Neural cell (in vitro differentiated cells): ENCODE results near the gene PAN3.

Experiments used
- EP300 ChIP-seq: fragments of 450-650 bp; conservative IDR thresholded peaks from 2 replicates; pipeline ENCODE4 v1.6.1; 2014; ENCODE audit warnings: antibody characterized with exemption, mild to moderate bottlenecking, moderate library complexity; ENCODE audit not compliant: poor library complexity, severe bottlenecking
- TF ChIP-seq, protein P1 (sequence below): fragments of 450-650 bp; IDR thresholded peaks from 2 replicates; pipeline ENCODE4 v1.5.1; 2014; ENCODE audit warnings: antibody characterized with exemption, mild to moderate bottlenecking, moderate library complexity; ENCODE audit not compliant: poor library complexity, severe bottlenecking

- TF ChIP-seq, protein P1, sequence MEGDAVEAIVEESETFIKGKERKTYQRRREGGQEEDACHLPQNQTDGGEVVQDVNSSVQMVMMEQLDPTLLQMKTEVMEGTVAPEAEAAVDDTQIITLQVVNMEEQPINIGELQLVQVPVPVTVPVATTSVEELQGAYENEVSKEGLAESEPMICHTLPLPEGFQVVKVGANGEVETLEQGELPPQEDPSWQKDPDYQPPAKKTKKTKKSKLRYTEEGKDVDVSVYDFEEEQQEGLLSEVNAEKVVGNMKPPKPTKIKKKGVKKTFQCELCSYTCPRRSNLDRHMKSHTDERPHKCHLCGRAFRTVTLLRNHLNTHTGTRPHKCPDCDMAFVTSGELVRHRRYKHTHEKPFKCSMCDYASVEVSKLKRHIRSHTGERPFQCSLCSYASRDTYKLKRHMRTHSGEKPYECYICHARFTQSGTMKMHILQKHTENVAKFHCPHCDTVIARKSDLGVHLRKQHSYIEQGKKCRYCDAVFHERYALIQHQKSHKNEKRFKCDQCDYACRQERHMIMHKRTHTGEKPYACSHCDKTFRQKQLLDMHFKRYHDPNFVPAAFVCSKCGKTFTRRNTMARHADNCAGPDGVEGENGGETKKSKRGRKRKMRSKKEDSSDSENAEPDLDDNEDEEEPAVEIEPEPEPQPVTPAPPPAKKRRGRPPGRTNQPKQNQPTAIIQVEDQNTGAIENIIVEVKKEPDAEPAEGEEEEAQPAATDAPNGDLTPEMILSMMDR, result no peak
- TF ChIP-seq EP300, result no peak
Observed at GRCh38 chr13:28318496-28318895, 180.2 kb downstream of the PAN3 start.
